A549 (cell line): ENCODE data around the gene ZNF467.

Experiments
- EP300 ChIP-seq, 2 experiments: fragments of >200 bp; sonication (Bioruptor Twin); formaldehyde crosslinking; IDR thresholded peaks; 2 replicates in 1 of 2; 3 replicates in 1 of 2; pipeline ENCODE4 v1.6.1; 2016 to 2017
- HOXA7 ChIP-seq: fragments of 250-450 bp; sonication (Bioruptor Pico); IDR thresholded peaks from 2 replicates; pipeline ENCODE4 v1.5.0; 2020; ENCODE audit warnings: mild to moderate bottlenecking, moderate library complexity
- MAFK ChIP-seq: fragments of 450-650 bp; IDR thresholded peaks from 2 replicates; pipeline ENCODE4 v1.6.1; 2014; ENCODE audit not compliant: partially characterized antibody
- MAX ChIP-seq: IDR thresholded peaks from 2 replicates; pipeline ENCODE4 v1.6.1; 2012
- NR3C1 ChIP-seq: fragments of >200 bp; sonication (Bioruptor Twin); formaldehyde crosslinking; IDR thresholded peaks from 3 replicates; pipeline ENCODE4 v1.6.1; 2017
- POLR2A ChIP-seq: IDR thresholded peaks from 2 replicates; pipeline ENCODE4 v1.6.1; 2012; ENCODE audit warnings: mild to moderate bottlenecking, low read length
- TP53 ChIP-seq: fragments of 250-450 bp; sonication (Bioruptor Pico); IDR thresholded peaks from 2 replicates; pipeline ENCODE4 v1.5.0; 2021; ENCODE audit warnings: mild to moderate bottlenecking, moderate library complexity
- TF ChIP-seq, protein P1 (sequence below): fragments of >200 bp; sonication (Bioruptor Twin); formaldehyde crosslinking; IDR thresholded peaks from 3 replicates; pipeline ENCODE4 v1.5.1; 2016

DNA sequence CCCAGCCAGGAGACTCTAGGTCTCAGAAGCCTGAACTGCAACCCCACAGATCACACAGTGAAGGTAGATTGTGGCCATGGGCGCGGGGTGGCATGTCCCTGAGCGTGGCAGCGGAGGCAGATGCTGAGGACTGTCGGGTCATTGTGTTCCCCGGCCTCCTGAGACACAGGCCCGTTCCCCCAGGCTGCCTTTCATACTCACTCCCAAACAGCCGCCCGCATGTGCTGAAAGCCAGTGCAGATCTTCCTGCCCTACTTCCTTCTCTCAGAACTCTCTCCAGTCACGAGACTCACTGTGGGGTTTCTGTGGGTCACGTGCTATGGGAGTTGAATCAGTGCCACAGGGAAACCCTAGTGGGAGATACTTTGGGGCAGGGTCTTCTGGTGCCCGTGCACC lies 48.0 kb downstream of the ZNF467 start:
- TF ChIP-seq, protein P1, sequence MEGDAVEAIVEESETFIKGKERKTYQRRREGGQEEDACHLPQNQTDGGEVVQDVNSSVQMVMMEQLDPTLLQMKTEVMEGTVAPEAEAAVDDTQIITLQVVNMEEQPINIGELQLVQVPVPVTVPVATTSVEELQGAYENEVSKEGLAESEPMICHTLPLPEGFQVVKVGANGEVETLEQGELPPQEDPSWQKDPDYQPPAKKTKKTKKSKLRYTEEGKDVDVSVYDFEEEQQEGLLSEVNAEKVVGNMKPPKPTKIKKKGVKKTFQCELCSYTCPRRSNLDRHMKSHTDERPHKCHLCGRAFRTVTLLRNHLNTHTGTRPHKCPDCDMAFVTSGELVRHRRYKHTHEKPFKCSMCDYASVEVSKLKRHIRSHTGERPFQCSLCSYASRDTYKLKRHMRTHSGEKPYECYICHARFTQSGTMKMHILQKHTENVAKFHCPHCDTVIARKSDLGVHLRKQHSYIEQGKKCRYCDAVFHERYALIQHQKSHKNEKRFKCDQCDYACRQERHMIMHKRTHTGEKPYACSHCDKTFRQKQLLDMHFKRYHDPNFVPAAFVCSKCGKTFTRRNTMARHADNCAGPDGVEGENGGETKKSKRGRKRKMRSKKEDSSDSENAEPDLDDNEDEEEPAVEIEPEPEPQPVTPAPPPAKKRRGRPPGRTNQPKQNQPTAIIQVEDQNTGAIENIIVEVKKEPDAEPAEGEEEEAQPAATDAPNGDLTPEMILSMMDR: no peak
- no peak for TF ChIP-seq TP53 (CRISPR knock-in tag)
- no peak for TF ChIP-seq NR3C1
- no peak for TF ChIP-seq POLR2A
- TF ChIP-seq HOXA7 (CRISPR knock-in tag): no peak
- TF ChIP-seq MAX: no peak
- TF ChIP-seq EP300 (IDR thresholded peaks at IDR 0.05): no peak
- no peak for TF ChIP-seq MAFK
